ENCODE measurements around the gene NIT2. TPM values are rescaled to one million over a fixed set of nuclear protein-coding genes. Genes with fewer than 3 reads are reported as not detected.
"Not testable (repeated sequence)": the region's sequence is repeated elsewhere in the genome, so short reads cannot be mapped to it uniquely, and the experiment has no call there.

NIT2 gene
- total RNA-seq, 1 donor from 2014 or later = 56.7 TPM

DNA sequence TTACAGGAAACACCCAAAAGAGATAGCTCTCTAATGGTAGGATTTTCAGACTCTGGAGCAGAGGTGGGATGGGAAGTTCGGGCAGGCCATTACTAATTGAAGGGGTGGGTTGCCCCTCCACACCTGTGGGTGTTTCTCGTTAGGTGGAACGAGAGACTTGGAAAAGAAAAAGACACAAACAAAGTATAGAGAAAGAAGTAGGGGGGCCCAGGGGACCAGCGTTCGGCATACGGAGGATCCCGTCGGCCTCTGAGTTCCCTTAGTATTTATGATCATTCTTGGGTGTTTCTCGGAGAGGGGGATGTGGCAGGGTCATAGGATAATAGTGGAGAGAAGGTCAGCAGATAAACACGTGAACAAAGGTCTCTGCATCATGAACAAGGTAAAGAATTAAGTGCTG lies 1.7 kb downstream of the NIT2 start:
- not testable (repeated sequence) for DNase-seq (ENCODE audit: low spot score)

DNA sequence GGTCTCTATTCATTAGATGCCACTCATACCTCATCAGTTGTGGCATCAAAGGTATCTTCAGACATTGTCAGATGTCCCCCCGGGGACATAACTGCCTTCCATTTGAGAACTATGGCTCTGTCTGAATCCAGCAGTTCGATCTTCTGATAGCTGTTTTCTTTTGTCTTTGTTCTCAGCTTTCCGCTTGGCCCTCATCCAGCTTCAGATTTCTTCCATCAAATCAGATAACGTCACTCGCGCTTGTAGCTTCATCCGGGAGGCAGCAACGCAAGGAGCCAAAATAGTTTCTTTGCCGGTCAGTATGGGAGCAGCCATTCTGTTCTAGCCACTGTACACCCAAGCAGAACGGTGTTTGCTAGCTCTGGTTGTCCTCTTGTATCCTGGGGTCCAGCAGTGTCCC lies 4.4 kb downstream of the NIT2 start:
- DNase-seq (ENCODE audit: low spot score) = no peak

DNA sequence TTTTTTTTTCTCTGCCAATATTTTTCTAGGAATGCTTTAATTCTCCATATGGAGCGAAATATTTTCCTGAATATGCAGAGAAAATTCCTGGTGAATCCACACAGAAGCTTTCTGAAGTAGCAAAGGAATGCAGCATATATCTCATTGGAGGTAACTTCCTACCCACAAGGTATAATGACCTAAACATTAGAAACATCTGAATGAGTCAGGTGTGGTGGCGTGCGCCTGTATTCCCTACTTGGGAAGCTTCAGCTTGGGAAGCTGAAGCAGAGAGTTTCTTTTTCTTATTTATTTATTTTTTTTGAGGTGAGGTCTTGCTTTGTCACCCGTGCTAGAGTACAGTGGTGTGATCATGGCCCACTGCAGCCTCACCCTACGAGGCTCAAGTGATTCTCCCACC lies 5.2 kb downstream of the NIT2 start:
- no peak for DNase-seq (ENCODE audit: low spot score)

DNA sequence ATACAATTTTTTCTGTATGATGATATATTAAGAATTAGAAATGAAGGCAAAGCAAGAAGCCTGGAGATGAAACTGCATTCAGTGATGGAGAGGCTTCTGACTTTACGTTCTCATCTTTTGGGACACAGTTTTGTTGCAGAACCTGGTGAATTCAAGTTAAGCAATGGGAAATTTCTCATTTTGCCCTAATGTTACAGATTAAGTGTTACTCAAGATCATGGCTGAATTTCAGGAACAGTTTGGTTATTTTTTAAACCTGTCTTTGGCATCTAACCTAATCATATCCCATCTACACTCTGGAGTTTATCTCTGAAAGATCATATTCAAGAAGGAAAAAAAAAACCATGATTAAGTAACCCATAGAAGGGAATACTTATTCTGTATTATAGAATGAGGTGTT lies 6.0 kb downstream of the NIT2 start:
- DNase-seq (ENCODE audit: low spot score) = no peak

DNA sequence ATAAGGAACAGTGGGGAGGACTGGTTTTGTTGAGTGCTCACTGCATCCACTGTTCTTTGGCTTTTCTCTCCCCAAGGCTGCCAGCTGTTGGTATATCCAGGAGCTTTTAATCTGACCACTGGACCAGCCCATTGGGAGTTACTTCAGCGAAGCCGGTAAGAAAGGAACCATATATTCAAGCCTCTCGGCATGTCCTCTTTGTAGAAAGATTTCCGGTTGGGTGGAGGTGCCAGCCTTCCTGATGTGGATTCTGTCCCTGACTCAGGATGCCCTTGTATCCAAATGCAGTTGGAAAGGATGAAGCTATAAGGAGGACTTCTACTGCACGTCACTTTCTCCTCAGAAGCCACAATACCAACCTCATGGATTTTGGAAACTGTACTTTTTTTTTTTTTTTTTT lies 14.2 kb downstream of the NIT2 start:
- DNase-seq (ENCODE audit: low spot score) = no peak

DNA sequence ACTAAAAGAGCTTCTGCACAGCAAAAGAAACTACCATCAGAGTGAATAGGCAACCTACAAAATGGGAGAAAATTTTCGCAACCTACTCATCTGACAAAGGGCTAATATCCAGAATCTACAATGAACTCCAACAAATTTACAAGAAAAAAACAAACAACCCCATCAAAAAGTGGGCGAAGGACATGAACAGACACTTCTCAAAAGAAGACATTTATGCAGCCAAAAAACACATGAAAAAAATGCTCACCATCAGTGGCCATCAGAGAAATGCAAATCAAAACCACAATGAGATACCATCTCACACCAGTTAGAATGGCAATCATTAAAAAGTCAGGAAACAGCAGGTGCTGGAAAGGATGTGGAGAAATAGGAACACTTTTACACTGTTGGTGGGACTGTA lies 17.2 kb downstream of the NIT2 start:
- not testable (repeated sequence) for DNase-seq (ENCODE audit: low spot score)

DNA sequence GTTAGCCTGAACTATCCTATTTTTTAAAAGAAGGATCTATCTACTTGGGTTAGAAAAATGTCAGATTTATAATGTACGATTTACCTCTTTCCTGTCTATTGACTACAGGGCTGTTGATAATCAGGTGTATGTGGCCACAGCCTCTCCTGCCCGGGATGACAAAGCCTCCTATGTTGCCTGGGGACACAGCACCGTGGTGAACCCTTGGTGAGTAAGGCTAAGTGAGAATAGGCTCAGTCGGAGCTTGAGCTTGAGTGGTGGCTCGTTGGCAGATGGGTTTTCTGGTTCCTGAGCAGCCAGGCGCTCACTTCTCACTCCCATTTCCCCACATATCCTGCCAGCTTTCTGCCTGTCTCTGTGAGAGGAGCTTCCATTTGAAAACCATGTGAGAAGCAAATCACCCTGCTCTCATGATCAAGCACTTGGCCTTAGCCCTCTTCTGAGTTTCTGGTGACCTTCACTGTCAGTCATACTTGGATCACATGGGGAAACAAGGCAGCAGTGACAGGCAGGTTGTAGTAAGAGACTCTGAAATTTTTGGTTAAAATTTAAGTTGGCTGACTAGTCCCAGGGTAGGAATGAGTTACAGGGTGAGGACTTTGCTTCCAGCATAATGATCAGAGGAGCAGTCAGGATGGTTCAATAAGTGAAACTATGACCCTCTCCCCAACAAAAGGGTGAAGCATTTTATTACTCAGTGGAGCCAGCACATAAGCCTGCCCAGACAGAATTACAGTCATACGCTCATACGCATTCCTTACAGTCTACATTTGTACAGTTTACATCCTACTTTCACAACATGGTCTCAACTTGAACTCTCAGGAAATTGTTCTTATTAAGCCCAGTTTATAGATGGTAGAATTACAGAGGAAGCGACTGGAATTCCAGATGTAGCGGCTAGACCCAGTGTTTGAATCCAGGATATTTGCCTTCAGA lies 18.0 kb downstream of the NIT2 start:
- DNase-seq (ENCODE audit: low spot score) = no peak

DNA sequence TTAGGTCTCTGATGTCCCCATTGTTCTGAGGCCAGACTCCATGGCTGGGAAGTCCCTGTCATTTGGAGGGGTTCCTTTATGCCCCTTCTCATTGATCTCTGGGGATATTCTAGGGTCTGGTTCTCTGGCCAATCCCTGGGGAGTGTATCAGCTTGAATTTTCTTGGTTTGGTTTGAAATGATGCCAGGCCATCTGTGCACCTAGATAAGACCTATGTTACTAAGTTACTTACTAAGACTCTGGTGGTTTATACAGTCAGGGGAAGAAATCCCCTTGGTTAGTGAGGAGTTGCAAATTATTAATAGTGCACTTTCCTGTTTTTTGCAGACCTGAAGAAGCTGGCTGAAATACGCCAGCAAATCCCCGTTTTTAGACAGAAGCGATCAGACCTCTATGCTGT lies 20.3 kb downstream of the NIT2 start:
- DNase-seq (ENCODE audit: low spot score) = no peak

DNA sequence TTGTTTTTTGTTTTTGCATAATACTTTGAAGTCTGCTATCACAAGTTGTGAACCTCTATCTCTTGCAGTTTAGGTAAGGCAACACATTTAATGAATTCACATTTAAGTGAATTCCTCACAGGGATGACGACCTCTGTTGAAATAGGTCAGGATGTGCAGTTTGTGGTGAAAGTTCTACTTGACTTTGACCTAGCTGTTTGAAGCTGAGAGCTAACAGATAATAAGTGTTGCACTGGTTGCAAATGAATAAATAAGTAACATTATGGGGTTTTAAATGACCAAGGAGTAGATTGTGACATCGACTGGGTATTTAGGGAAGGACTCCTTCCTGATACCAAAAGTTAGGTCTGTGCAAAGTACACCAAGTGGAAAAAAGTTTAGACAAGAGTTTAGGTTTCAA lies 23.9 kb downstream of the NIT2 start:
- DNase-seq (ENCODE audit: low spot score) = no peak

DNA sequence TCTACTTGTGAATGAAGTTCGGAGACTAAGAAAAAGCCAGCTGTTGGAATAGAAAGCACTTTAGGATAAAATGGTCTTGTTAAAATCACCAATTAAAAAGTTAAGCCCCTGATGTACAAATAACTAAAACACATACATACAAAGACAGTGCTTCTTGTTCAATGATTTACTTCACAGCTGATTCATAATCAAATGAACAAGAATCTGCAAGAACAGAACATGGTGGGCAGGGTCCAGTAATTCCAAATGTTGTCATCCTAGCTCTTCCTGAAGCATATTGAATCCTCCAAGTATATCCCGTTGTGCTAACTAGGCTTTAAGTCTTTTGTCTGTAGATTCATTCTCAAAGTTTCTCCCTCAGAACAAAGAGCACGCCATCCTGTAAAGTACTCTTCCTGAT lies 24.5 kb downstream of the NIT2 start:
- DNase-seq (ENCODE audit: low spot score) = no peak

DNA sequence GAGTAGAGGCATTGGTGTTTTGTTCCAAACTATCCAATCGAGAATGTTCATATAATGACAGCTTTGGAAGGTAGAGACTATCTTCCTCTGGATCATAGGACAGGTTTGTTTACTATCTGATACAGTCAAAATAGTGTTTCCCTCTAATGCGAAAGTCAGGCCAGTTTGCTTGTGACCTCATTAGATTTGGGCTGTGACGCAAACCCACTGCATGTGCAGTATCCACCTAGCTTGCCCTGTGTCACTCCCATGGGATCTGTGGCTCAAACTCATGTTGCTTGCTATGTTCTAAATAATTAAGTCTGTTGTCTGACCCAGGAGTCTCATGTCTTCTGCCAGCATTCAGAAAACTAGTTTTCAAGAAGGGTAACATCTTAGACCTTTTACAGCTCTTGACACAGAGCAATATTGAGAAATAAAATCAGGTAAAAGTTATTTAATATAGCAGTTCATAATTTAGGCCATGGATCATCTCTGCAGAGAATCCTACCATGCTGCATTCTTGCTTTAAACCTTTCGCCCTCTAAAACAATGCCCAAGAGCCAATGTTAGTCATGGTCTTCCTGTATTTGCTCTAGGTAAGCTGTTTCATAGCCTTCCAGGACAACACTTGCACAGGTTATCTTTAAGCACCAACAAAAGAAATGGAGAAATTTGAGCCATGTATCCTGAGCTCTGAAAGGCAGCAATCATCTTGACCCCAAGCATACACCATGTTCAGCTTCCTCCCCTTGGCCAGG lies 26.4 kb downstream of the NIT2 start:
- no peak for DNase-seq (ENCODE audit: low spot score)

DNA sequence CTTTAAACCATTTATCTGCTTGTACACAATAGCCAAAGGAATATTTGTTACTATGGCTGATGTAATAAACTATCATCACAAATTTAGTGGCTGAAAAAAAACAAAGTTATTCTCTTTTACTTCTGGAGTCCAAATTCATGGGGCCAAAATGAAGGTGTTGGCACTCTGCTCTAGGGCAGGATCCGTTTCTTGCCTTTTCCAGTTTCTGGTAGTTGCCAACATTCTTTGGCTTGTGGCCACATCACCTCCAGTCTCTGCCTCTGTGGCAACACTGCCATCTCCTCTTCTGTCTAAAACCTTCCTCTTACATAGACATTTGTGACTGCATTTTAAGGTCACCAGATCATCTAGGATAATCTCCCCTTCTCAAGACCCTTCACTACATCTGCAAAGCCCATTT lies 27.3 kb downstream of the NIT2 start:
- DNase-seq (ENCODE audit: low spot score) = no peak

DNA sequence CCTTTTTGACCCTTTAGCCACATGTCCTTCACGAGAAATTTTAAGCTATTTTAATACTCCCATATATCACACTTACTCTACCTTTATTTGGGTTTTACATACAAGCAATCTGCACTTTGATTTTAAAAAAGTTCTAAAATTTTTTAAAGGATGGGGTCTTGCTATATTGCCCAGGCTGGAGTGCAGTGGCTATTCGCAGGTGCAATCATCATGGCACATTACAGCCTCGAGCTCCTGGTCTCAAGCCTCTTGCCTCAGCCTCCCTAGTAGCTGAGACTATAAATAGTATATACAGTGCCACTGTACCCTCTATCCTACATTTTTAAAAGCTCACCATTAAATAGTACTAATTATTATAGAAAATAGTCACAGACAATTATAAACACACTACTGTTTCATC lies 29.9 kb downstream of the NIT2 start:
- no peak for DNase-seq (ENCODE audit: low spot score)

DNA sequence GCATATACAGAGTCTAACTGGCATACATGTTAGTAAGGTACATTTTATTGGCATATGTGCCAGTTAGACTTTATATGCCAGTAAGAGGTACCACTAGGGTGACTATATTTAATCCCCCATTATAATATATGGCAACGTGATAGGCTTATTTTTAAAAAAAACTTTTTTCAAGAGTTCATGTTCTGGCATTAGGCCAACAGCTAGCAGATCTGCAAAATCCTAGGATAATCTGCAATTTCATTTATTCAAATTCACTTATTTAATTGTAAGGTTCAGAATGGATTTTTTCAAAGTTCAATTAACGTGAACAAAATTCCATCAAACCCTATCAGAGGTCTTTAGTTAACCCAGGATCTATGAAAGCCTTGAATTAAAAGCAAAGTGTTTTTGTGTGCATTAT lies 31.9 kb downstream of the NIT2 start:
- no peak for DNase-seq (ENCODE audit: low spot score)

DNA sequence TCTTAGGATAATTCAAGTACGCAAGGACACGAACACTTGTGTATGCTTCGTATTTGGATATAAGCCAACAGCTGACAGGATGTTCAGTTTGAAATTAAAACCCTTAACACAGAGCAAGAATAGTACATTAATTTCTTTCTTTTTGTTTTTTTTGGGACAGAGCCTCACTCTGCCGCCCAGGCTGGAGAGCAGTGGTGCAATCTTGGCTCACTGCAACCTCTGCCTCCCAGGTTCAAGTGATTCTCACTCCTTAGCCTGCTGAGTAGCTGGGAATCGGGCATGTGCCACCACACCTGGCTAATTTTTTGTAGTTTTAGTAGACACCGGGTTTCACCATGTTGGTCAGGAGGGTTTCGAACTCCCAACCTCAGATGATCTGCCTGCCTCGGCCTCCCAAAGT lies 33.9 kb downstream of the NIT2 start:
- DNase-seq (ENCODE audit: low spot score) = no peak

DNA sequence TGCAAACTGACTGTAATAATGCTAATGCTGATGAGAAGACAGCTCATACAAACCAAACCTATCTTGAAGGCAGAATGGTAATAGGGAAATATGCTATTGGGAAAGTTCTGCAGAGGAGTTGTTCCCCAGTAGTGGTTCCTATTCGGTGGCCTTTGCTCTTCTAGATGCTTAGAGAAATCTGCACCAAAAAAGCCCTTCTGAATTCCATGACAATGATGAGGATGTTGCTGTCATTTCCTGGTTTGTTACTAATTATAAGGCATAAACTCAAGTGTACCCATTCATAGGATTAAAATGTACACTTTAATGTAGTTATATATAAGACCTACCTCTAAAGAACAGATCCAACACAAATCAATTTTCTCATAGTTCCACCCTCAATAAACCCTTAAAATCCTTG lies 36.2 kb downstream of the NIT2 start:
- DNase-seq (ENCODE audit: low spot score) = no peak

DNA sequence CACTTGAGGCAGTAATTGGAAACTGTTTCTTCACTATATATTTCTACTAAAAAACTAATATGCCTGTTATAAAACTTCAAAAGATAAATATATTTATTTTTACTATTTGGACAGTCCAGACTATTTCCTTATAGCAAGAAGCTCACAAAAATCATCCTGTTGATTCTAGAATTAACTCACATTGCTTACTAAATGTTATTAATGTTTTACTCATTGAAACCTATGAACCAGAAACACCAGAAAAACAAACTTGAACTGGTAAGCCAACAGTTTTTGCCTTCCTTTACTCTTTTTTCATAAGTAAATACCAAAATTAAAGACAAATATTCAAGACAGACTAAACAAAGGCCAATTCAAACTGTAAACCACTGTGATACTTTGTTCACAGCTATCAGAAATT lies 40.0 kb downstream of the NIT2 start:
- no peak for DNase-seq (ENCODE audit: low spot score)

DNA sequence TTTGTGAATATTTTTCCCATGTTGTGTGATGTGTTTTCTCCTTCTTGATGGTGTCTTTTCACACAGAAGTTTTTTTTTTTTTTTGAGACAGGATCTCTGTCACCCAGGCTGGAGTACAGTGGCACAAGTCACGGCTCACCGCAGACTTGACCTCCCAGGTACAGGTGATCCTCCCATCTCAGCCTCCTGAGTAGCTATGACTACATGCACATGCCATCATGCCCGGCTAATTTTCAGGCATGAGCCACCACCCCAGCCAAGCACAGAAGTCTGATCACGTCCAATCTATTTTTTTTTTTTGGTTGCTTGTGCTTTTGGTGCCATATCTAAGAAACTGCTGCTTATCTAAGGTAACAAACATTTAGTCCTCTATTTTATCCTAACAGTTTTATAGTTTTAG lies 41.7 kb downstream of the NIT2 start:
- DNase-seq (ENCODE audit: low spot score) = no peak

DNA sequence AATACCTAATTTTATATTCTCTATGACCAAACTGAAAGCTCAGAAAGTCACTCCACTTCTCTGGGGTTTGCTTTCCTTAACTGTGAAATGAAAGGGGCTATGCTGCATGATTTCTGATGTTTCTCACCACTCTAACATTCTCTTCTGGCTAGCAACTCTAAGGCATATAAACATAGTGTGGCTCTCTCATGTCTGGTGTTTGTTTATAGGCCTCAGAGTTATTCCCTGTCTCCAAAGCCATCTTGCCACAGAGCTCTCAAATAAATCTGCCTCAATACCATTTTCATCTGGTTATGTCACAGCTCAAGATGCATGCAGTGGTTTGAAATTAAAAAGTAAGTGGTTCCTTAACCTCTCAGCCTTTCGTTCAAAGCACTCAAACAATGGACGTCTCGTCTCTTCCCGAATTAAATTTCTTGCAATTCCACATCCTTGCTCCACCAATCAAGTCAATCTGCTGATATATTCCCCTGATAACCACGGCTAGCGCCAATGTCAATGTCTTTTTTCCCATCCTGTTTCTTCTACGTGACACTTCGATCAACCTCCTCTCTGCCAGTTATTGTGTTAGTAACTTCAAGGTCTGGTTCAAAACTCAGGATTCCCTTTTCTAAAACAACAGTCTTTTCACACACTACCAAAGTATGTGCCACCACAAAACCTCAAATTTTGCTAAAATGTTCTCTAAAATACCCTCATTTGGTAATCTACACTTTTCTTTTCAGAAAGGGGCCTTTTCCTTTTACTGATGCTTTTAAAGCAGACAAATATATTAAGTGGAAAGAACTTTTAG lies 50.4 kb downstream of the NIT2 start:
- DNase-seq (ENCODE audit: low spot score) = no peak

DNA sequence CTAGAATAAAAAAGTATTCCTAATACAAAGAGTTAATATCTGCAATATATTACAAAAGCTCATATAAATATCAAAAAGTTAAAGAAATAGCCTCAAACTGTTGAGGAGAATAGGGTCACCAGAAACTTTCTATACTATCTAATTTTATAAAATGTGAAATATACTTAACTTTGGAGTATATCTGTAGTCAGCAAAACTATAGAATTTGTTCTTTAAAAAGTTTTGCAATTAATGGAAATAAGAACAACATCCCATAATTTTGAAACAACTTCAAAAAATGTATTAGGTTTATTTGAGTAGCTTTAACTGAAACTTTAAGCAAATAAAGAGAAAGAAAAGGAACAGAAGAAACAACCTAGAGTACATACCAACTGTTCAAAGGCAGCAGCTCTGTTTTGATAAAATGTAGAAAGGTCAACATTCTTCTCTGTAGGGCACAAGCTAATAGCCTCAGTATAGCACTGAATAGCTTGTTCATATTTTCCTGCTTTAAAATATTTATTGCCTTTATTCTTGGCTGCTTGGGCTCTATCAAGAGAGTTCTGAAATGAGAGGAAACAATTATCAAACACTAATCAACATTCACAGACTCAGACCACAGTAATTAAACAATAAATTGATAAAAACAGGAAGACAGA lies 52.0 kb downstream of the NIT2 start:
- no peak for DNase-seq (ENCODE audit: low spot score)

DNA sequence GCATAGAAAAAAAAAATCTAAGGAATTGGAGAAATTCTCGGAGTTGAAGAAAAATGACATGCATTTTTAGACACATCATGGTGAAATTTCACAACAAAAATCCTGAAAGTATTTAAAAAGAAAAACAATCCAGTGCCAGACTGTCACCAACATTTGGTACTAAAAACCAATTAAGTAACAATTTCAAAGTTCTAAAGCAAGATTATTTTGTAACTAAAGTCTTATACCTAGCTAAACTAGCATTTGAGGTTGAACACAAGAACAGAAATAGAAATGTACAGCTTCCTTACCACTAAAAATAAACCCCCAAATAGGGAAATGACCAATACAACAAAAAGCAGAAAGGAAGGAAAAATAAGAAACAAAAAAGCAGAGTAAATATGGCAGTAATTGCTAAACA lies 54.5 kb downstream of the NIT2 start:
- no peak for DNase-seq (ENCODE audit: low spot score)
